Amygdala (tissue), 56 donors: Measurements from ENCODE around the gene HECW1.

Experiments used
- DNase-seq, 56 donors: peaks; one replicate each; lab custom pipeline; 2025; lab: John Stamatoyannopoulos, UW

Gene HECW1

DNA sequence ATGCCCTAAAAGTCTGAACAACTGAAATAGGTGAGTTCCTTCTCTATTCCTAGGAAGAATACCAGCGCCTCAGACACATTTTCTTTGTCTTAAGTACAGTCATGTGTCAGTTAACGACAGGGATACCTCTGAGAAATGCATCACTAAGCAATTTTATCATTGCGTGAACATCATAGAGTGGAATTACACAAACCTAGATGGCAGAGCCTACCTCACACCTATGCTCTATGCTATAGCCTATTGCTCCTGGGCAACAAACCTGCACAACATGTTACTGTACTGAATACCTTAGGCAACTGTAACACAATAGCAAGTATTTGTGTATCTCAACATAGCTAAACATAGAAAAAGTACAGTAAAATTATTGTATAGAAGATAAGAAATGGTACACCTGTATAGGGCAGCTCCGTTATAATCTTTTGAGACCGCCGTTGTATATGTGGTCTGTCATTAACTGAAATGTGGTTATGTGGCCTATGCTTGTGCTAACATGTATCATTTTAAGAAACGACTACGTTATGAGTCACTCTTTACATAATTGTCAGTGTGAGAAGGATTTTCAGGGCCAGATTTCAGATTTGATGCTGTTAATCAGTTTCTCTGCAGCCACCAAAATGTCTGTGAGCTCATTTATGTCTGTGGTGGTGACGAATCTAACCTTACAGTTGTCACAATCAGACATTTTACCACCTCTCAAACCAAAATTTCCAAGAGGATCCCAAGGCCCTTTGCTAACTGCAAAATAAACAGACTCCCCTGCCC lies 404.3 kb downstream of the HECW1 start:
- DNase-seq = no peak

DNA sequence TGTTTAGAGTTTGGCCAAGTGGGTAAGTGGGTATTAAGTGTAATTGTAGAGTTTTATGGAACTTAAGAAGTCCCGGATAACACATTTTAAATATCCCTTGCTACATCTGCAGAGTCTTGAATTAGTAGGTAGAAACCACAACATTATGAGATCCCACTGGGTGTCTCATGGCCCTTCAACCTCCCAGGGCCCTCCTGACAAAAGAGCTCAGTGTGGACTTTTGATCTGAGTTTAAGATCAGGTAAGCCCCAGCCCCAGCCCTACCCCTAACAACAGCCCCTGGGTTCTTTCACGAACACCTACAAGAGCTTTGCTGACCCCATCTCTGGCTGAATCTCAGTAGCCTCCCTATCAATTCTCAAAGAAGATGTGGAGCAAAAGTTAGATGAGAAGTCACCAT lies 405.0 kb downstream of the HECW1 start:
- no peak for DNase-seq

- no peak for DNase-seq
Observed at GRCh38 chr7:43520201-43520600, 407.8 kb downstream of the HECW1 start.

DNA sequence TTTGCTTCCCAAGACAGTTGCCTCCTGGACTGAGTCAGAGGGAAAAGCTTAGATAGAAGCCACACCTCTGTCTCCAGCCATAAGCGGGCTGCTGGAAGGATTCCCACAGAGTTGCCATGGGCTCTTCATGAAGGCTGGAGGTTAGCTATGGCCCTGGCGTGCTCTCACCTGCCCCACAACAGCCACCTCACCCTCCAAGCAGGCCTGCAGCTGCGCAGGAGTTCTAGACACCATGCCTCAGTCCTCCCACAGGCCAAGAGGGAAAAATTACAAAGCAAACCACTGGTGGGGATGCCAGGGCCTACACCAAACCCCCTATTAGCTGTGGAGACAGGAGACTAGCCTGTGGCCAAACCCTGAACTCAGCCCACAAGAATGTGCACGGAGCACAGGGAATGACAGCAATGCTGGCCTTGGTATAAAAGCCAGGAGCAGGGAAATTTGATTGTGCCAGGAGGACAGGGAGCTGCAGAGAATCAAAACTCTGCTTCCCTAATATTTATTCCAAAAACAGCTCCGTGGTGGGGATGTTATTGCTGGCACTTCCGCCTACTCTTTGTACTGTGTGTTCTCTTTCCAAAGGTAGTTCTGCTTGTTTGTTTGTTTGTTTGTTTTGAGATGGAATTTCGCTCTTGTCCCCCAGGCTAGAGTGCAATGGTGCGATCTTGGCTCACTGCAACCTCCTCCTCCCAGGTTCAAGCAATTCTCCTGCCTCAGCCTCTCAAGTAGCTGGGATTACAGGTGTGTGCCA lies 410.1 kb downstream of the HECW1 start:
- DNase-seq = no peak

- no peak for DNase-seq
Observed at GRCh38 chr7:43528576-43529354, 416.3 kb downstream of the HECW1 start.

- no peak for DNase-seq
Observed at GRCh38 chr7:43530553-43531410, 418.3 kb downstream of the HECW1 start.

DNA sequence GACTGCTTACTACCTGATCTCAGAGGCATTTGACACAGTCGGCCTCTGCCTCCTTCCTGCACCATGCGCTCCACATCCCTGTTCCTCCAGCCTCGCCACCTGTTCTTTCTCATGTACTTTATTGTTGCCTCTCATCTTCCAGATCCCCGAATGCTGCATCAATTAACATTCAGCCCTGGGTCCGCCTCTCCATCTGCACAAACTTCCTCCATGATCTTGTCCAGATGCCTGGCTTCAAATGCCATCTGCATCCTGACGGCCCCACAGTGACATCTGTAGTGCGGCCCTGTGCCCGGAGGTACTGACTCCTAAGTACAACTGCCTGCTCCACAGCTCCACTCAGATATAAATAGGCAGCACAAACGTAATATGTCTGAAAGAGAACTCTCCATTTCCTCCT lies 419.3 kb downstream of the HECW1 start:
- no peak for DNase-seq

DNA sequence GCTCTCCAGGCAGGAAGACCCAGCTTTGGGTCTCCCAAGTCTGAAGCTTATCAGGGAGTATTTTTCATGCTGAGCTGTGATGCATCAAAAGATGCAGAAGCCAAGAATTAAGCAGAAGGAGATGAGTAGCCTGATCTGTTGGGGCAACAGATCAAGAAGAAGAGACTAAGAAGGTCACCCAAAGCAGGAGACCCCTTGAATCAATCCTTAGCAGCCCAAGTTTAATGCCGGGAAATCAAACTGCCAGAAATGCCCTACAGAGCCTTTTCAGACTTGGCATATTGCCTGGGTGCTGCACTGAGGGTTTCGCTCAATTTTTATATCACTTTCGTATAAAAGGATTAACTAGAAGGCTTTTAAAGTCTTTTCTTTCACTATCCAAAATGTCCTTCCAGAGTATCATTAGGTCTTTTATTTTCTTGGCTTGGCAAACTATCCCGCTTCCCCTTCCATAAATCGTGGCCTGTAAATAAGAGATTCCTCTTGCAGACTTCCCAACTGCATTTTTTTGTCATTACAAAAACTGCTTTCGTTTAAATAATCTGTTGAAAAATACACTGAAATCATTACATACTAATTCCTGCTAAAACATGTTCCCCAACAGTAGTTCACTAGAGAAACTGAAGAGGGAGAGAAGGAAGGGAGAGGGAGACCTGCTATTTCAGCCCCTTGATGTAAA lies 421.5 kb downstream of the HECW1 start:
- no peak for DNase-seq

DNA sequence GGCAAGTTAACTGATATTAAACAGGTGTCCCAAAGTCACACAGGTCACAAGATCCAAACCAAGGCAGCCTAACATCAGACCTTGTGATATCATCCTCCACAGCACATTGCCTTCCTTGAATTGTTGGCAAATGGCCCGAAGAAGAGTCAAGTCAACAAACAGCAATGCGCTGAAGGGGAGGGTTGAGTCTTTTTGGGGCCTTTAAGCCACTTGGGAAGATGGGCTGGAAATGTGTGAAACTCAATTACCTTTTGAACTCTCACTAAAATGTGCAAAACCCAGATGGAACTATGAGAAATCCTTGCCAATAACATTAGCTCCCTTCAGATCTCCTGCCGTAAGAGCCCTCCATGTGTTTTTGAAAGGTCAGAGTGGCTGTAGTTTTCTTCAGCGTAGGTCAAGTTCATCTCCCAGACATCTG lies 422.6 kb downstream of the HECW1 start:
- DNase-seq = no peak

GRCh38 chr7:43535810-43536585 lies 423.6 kb downstream of the HECW1 start:
- no peak for DNase-seq

DNA sequence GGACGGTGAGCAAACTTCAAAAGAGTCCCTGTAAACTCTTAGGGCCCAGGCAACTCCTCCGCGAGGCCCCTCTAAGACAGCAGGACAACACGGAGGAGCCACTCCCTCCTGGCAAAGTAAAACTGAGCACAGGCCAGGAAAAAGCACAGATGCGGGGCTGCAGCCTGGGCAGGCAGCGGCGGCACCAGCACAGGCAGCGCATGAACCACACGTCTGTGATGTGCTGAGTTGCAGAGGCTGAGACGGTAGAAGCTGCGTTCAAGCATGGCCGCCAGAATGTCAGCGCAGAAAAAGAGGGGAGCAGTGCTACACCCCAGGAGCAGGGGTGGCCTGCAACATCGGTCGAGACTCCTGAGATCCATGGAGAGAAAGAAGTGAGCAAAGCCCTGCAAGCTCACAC lies 424.3 kb downstream of the HECW1 start:
- no peak for DNase-seq

DNA sequence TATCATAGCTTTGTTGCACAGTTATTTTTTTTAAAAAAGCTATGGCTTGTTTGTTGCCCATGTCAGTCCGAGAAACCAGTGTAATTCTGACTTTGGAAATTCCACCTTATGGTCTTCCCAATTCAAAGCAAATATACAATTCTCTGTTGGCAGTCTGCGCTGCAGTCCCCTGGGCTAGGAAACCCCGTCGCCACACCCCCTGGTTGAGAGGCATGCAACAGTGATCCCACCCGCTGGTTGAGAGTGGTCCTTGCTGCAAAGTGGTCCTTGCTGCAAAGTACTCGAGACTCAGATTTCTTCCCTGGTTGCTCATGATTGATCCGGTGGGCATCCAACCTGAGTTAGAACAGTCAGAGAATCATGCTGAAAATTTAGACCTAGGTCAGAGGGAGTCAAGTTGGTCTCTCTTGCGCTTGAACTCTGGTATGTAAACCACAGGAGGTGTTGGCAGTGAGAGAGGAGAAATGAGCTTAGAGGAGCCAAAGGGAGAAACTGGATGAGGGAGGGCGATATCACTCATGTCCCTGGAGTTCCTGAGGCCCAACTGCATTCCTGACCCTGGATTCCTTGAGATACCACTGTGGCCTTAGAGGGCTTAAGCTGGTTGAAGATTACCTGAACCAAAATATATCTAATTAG lies 425.4 kb downstream of the HECW1 start:
- no peak for DNase-seq

DNA sequence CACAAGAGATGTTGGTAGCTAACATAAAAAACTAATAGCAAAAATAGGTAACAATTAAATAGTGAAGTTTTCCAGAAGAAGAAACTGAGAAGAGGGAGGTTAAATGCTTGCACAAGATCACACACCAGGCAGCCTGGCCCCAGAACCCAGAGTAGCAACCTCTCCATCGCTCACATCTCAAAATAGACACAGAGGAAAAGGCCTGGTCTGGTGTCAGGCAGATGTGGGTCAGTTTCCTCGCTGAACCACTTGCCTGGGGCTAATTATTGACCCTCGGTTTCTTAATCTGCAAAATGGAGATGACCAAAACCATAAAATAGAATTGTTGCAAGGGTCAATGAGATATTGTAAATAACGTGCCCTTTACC lies 425.9 kb downstream of the HECW1 start:
- no peak for DNase-seq

- no peak for DNase-seq
Observed at GRCh38 chr7:43540471-43540870, 428.0 kb downstream of the HECW1 start.

DNA sequence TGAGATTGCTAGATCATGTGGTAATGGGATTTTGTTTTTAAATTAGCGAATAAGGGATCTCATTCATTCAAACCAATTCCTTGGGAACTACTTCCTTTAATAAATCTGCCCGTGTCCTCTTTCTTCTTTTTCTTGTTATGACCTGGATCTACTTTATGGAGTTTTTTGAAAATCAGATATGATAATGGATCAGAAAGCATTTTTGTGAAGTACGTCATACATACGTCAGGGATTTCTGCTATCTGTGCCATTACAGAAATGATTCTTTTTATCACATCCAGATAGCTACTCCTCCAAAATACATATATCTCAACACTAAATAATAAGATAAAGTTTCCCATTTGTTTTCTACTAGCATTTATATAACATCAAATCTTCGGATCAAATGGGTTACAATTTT lies 430.3 kb downstream of the HECW1 start:
- no peak for DNase-seq

GRCh38 chr7:43546231-43546630 lies 433.8 kb downstream of the HECW1 start:
- DNase-seq = no peak

- DNase-seq = no peak
Observed at GRCh38 chr7:43550427-43550826, 438.0 kb downstream of the HECW1 start.

DNA sequence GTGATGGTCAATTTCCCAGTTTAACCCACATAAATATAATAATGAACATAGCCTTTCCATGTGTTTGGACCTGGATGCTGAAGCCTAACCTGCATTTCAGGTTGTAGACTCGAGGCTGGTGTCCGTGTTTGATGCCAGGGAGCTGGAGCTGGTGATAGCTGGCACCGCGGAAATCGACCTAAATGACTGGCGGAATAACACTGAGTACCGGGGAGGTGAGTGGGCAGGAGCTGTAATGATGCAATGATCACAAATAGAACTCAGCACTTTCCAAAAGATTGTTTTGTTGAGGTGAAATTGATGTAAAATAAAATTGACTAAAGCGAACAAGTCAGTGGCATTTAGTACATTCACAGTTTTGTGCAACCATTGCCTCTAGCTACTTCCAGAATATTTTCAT lies 439.7 kb downstream of the HECW1 start:
- DNase-seq = peak in 1 of 56 donors; percentile 12

DNA sequence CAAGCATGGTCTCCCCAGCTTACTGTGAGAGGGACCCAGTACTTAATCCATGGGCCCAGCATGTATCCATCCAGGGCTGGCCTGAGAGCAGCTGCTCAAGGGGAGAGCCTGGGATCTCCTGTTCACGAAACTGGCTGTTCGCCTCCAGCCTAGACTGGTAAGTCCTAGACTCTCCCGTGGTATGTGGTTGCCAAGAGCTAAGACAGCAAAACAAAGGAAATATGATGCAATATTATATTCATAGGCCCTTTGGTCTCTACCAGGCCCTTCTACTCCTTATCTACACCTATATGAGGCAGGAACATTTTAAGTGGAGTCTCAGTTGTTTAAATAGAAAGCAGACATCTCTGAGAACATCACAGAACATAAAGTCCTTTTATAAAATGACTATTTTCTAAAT lies 441.6 kb downstream of the HECW1 start:
- no peak for DNase-seq
